GM21737 (cell line): ENCODE results near the gene CSRP3.

ENCODE experiments used
- ATAC-seq: cut with Tn5 transposase; IDR thresholded peaks from one replicate; pipeline ENCODE4 v1.9.1; 2021; ENCODE audit warnings: mild to moderate bottlenecking, moderate library complexity; ENCODE audit not compliant: unreplicated experiment

CSRP3 gene

DNA sequence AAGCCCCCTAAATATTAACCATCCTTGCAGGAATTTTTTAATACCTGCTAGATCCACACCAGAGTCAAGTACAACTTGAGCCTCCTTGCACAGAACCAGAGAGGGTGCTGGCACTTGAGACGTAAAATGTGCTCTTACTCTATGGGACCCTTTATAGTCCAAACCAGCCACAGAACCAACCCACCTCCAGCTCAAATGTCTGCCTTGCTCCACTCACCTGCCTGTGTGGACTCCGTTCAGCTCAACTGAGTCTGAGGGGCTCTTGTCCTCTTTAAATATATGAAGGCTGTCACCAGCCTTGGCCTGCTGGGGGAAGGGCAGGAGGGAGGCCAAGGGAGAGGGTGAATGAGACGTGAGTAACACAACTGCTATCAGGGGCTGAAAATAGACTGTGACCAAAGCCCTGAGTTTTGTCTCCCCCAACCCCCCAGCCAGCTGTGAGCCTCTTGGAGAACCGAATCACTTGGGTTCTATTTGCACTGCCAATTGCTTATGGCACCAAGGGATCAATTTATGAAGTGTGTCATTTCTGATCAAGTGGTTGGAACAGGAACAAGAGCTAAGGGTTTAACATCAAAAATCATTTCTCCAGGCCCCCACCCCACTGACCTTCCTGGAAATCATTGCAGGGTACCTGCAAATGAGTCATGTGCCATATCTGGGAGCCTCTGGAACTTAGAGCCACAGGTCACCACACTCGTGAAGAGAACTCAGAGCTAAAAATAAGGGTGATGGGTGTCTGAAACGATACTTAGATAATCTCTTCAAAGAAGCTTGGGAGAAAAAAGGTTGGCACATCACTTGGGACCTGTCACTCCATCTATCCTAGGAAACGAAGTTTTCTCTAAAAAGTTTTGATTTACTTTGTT, at the start of gene CSRP3:
Gene CSRP3, minus strand, starts transcription at position 247 of the 869 bp plus-strand sequence. CDS start 9,535 bp downstream, outside the sequence.
- no peak for ATAC-seq

DNA sequence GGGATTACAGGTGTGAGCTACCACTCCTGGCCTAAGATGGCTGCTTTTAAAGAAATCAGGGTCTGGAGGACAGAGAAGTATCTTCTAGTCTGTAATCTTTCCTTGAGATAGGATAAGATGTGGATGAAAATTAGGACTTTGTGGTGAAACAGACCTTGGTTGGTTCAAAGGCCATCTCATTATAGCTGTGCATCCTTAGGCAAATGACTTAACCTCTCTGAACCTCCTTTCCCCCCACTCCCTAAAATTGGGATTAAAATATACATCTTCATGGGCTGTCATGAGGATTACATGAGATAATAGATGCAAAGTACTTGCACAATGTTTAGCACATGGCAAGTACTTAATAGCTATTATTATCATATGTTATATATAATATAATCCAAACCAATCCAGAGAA, 49.8 kb upstream of the CSRP3 start:
- ATAC-seq = no peak

DNA sequence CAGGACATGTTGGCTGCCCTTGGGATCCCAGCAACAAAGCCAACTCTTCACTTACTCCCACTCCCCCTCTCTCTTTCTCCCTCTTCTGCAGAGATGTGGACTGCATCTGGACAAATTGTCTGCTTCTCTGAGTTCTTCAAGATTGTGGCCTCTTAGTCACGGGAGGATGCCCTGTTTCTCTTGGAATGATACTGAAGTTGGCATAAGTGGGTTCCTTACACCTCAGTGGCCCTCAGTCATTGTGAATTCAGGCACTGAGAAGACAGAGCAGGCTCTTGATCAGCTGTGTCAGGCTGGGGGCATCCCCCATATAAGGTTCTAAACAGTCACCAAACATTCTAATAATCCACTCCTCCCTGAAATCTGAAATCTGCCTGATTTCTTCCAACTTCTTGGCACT, 45.0 kb upstream of the CSRP3 start:
- ATAC-seq = no peak

DNA sequence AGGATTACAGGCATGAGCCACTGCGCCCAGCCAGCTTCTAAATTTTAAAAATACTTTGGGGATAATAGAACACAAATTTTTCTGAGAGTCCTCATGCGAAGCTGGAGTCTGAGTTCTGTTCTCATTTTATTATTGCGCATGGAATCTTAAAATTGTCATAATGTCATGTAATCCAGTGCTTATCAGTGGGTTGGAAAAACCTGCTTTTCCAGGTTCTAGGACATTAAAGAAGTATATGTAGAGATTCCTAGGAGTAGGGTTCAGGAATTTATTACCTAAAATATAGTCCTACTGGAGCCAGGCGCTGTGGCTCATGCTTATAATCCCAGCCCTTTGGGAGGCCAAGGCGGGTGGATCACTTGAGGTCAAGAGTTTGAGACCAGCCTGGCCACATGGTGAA, 43.6 kb upstream of the CSRP3 start:
- ATAC-seq = no peak

DNA sequence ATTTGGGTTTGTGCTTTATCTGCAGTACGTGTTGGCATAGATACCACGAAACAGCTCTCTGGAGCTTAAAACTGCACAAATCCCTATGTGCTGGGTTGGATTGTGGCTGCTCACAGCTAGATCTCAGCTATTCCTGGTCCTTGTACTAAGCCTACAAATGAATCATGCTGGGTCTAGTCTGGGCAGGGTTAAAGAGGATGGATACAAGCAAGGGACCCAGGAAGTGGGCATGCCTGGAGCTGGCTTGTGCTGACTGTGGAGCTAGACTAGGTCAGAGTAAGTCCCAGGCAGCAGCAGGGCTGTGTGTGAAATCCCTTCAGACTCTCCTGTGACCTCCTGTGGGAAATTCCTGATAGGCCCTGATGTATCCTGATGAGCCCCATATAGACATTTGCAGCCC, 42.8 kb upstream of the CSRP3 start:
- no peak for ATAC-seq

DNA sequence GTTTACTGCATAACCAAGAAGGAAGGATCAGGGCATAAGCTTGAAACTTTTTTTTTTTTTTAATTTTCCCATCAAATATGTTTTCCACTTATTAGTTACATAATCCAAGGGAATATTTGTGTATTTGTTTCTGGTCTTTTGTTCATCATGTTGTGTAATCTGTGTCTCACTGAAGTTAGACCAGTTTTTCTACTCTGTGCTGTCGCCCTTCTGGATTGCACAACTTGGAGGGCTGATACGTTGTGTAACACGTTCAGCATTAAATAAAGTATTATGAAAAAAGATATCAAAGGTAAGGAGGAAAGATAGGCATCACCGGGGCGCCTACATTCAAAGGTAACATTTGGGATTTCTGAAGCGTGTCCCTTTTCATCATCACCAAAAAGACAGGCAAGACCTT, 42.3 kb upstream of the CSRP3 start:
- ATAC-seq = no peak

DNA sequence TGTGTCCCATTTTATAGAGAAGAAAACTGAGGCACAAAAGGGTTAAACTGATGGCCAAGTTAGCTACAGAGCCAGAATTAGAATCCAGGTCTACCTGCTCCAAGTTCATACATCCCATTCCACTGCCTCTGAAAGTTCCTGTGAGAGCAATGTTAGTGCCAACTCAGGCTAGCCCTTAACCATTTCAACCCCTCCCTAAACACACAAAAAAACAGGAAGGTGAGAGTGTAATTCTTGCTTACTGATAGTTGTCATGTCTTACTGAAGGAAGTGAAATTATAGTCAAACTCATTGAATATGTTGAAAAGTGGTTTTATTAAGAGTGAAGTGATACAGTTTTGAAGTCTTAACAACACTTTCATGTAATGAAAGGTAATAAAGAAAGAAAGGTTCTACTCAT, 41.8 kb upstream of the CSRP3 start:
- ATAC-seq = no peak

DNA sequence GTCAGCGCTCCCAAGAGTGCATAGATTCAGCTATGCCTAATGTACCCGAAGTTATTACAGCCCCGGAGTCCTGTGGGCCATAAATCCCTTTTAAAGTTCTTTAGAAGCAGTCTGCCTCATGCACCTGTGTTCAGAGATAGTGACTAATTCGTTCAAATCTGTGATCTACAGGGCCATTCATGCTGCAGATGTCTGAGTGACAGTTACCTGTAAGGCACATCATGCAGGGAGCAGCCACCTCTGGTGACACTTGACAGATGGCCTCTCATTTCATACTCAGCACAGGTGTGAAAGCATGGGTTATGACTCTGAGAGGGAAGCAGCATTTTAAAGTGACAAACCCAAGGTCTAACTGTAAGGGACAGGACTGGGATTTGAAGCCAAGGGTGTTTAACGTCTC, 41.4 kb upstream of the CSRP3 start:
- no peak for ATAC-seq

DNA sequence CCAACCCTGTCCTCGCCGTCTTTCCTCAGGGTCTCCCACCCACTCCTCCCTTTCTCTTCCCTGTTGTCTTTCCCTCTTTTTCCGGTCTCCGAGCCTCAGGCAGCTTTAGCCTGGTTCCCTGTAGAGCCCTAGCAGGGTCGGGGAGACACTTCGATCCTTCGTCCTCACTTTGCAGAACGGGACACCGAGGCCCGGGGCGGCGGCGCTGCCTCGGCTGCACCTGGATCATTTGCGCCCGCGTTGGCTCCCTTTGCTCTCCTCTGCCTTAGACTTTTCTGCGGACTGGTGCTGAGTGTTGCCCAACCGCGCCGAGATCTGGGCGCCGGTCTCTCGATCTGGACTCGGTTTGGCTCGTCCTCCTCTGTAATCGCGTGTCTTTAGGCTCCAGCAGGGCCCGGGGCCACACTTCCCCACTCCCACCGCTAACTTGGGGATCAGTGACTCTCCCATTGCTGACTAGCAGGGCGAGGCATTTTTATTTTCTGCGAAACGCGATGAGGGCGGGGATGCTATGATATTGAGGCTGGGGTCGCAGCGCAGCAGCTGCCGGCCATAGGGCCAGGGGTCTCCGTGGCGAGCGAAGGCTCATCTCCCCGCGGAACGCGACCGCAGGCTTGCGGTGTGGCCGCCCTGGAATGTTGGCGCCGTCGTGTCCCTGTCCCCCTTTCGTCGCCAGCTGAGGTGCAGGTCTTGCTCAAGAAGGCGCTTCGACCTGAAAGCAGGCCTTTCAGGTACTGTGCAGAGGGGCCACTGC, 40.6 kb upstream of the CSRP3 start:
- no peak for ATAC-seq

DNA sequence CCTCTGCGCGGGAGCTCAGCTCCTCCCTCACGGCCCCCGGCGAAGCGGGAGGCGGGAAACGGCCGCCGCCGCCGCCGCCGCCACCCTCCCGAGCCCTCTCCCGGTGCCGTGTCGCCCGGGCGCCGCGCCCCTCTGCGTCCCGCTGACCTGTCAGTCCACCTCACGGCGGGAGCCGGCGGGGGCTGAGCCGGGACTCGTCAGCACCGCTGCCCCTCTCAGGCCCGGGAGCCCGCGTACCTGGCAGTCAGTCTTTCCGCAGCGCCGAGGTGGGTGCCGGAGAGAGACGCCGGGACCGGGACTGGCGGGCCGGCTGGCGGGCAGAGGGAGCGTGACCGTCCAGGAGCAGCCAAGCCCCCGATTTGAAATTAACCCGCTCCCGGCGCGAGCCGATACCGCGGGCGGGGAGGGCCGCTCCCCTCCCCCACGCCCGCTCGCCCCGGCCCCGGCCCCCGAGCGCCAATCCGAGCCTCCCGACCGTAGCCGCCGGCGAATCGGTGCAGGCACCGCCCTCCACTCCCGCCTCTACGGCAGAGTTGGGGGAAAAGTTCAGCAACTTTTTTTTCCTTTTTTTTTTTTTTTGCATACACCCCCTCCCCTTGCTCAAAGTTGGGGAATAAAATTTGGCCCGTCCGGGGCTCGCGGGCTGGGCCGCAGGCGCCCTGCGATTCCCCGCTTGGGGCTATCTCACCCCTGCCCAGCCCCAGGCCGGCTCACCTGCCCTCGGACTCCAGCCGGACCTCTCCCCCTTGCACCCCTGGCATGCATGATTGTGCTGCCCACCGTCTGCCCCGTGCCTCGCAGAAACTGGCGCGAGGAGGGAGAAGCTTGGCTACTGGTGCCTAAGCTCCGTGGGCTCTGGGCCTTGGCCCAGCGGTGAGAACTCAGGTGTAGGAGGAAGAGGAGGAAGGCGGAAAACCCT, 39.7 kb upstream of the CSRP3 start:
- peak; percentile 34 for ATAC-seq

DNA sequence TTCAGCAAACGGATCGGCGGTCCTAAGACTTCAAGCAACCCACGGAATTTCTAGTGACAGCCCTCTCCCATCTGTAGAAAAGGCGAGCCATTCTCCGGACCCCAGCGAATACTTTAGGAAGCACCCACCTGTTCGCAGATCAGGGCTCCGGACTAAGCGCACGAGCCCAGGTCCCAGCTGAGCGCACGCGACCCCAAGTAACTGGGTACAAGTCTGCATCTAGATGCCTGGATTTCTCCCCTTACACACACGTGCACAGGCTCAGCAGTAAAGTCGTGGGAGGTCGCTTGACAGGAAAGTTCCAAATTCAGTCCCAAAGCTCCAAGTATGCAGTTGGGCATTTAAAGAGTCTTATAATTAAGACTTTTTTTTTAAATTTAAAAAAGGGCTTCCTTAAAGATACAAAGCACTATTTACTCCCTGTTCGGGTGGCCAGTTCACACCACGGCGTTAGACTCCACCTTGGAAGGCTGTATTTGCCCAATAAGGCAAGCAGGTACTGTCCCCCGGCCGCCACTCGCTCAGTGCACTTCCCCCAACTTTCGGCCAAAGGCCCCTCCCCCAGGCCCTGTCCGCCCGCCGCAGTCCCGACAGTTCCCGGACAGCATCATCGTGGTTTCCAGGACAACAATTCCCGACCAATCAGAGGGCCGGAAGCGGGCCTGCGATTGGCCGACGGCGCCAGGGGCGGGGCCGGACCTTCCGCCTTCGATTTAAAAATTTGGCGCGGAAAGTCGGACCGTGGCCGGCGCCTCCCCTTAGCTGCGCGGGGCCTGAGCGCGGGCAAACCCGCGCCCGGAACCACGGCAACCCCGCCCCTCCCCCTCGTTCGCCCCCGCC, 38.9 kb upstream of the CSRP3 start, which contains the start of gene E2F8:
Gene E2F8, minus strand, starts transcription at position 526 of the 840 bp plus-strand sequence. CDS start 824 bp downstream, outside the sequence.
- peak; percentile 87 for ATAC-seq

DNA sequence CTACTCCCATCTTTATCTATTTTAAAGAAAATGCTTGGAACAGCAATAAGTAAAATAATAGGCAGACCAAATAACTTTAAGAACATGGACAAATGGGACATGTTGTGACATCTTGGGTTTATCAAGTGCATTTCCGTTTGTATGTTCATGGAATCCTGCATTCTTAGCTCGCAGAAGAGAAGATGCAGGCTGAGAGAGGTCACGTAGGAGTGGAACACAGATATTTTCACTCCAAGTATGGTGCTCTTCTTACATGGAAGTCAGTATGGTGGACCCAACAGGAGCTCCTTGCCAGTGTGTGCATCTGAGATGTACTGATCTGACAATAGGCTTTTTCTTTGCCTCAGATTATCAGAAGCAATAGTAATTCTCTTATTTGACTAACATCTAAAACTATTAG, 37.3 kb upstream of the CSRP3 start:
- ATAC-seq = no peak

DNA sequence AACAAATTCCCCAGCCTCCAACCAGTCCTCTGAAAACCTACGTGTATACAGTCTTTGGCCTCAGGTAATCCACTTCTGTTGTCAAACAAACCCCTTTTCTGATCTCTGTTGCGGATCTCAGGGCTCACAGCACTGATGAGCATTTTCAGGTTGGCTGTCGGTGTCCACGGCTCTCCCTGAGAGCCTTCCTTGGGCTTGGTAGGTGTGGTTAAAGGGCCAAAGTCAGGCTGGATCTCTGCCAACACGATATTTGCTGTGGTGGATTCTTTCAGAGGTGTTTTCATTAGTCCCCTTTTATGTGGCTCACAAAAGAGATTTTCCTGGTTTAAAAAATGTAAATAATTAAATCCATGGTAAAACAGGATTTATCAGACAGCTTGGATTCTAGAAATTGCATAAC, 36.0 kb upstream of the CSRP3 start:
- no peak for ATAC-seq

DNA sequence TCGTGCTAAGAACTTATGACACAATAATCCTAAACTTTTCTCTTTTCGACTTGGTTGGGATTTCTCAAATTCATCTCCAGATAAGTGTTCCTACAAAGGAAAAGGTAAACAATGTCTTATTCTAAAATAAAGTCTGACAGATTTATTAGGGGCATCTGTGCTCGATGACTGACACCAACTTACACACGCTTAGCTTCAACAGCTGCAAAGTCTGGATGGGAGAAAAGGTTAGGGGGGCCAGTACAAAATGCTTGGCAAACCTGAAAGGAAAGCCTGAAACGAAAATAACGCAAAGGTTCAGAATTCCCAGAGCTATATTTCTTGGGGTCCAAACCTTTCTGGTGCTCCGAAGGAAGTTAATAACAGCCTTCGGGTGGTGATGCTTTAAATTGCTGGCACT, 35.6 kb upstream of the CSRP3 start:
- ATAC-seq = no peak

DNA sequence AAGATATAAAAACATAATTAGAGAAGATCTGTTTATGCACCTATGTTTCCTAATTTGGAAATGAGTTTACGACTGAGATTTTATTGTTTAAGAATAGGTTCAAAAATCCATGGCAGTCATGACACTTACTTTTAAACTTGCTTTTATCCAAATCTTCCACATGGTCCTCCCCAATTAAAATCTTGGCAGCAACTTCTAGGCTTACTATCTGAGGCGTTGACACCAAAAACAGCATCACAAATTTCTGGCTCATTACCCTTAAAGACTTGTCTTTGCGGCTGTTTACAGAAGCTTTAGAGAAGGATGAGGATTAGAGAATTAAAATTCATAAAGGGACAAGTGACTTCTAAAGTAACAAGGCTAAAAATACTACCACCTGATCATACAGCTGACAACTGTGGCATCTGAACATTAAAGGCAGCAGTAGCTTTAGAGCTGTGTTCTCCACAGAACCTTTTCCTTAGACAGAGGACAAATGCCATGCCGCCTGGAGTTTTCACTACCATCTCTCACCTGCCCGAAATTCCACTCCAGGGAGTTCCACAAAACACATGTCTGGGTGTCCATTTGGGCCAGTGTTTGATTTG, 32.5 kb upstream of the CSRP3 start:
- ATAC-seq = no peak

DNA sequence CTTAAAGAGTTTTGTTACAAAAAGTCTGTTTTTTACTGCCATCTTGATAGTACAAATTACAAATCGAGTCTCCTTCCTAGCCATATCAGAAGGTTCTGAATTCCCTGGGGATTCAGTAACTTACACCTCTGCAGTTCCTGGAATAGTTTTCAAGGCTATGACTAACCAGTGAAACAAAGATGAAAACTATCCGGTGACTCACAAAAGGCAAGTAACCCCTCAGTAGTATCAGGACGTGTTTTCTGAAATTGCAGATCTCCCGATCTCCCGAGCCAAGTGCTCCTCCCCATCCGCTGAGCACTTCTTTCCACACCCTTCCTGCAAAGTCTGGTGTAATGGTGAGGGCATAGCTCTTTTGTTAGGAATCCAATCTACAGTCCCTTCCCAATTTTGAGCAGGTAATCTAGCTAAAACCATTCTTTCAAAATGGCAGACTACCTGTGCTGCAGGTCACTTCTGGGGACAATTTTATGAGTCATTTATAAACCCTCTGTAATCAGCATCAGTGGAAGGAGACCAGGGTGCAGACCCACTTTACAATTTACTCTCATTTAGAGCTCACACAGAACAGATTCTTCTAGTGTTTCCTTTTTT, 31.2 kb upstream of the CSRP3 start:
- no peak for ATAC-seq

DNA sequence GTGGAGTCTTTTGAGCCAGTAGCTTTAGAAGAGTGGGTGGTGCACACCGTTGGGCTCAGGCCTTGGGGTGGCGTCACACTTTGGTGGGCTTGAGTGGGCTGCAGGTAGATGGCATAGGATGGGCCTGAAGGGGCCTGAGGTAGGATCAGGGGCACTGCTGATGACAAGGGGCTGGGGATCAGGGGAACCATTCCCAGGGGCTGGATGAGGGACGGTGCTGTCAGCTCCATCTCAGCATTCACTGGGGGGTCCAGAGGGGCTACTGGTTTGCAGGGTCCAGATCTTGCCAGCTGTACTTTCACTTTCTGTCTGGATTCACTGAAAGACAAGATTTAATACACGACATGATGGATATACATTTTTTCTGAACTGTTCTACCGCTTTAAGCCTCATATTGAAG, 27.9 kb upstream of the CSRP3 start:
- ATAC-seq = no peak

DNA sequence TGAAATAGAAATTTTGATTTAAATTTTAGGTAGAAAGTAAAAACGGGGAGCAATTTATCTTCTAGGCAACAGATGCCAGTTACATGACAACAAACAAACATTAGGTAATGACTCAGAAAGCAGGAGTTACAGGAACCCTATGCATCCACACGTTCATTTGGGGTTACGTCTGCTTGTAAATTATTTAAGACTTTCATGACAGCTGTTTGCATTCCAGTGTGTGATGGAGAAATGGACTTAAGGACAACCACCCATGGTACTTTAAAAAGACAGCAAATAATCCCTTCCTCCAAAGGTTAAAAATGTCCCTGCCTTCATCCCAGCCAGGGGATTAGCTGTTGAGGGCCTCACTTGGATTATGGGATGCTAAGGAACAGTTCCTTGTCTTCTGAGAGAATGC, 27.2 kb upstream of the CSRP3 start:
- no peak for ATAC-seq
